Left ventricle myocardium inferior (tissue), 1 donor: ENCODE results near the gene CERS6. TPM values are rescaled to one million over a fixed set of nuclear protein-coding genes. Genes with fewer than 3 reads are reported as not detected.

ENCODE experiments used
- DNase-seq: peaks from one replicate; pipeline ENCODE4 v3.0.0-alpha.2; 2020
- H3K27ac ChIP-seq: fragments of 200-600 bp; replicated peaks from 2 replicates; pipeline ENCODE4 v1.8.0; 2021
- H3K27me3 ChIP-seq: fragments of 200-600 bp; 2 replicates; pipeline ENCODE4 v1.8.0; 2021; ENCODE audit warnings: low read depth
- H3K36me3 ChIP-seq: fragments of 200-600 bp; 2 replicates; pipeline ENCODE4 v1.8.0; 2021
- H3K4me1 ChIP-seq: fragments of 200-600 bp; 2 replicates; pipeline ENCODE4 v1.8.0; 2021
- H3K4me3 ChIP-seq: fragments of 200-600 bp; 2 replicates; pipeline ENCODE4 v1.8.0; 2021; ENCODE audit warnings: mild to moderate bottlenecking, moderate library complexity
- H3K9me3 ChIP-seq: fragments of 200-600 bp; replicated peaks from 2 replicates; pipeline ENCODE4 v1.8.0; 2021
- intact Hi-C: fragments of 100-400 bp; cut with micrococcal nuclease; formaldehyde crosslinking; loops from one replicate; pipeline ENCODE4 v1.11.0; 2022
- total RNA-seq: library from RNA; stranded (reverse); fragmentation: NEBNext Ultra II Directional; extraction: Animal tissue kit (Norgen Biotek cat#: 25700); gene quantifications from one replicate; pipeline ENCODE4 v1.2.1, GENCODE V29; 2021
- TF ChIP-seq, protein P1 (sequence below): fragments of 200-600 bp; IDR thresholded peaks from 2 replicates; pipeline ENCODE4 v1.8.0; 2021; ENCODE audit warnings: antibody characterized with exemption, mild to moderate bottlenecking, borderline replicate concordance
- donor health status: DM: no; HTN: yes; CAD: no; lungs with severe emphysema.

The CERS6 gene
- total RNA-seq, 1 donor from 2014 or later = 68.9 TPM

DNA sequence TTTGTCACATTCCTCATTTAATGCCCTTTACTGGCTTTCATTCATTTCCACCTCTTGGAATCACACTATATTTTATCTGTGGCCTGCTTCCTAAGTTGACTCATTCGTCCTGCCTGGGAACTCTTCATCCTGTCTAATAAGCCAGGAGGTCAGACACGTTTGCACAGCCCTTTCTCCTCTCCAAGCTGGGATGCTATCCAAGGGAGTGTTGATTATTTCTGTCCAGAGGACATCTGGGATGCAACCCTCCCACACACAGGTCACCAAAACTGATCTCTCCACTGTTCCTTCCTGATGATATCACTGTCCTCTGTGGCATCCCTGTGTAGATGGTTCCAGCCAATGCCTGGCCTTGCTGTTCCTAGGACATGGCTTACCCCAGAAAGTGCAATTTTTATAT is 266.5 kb downstream of the CERS6 start:
- peaks cover 22% of the 10 kb centered on the region for H3K4me1 ChIP-seq
- no peak for DNase-seq
- H3K36me3 ChIP-seq = no peaks in the 10 kb centered on the region
- H3K27me3 ChIP-seq = no peaks in the 10 kb centered on the region
- H3K4me3 ChIP-seq = no peak overlapping the region
- H3K9me3 ChIP-seq = no peaks in the 10 kb centered on the region
- intact Hi-C loops = no loop called here
- TF ChIP-seq, protein P1, sequence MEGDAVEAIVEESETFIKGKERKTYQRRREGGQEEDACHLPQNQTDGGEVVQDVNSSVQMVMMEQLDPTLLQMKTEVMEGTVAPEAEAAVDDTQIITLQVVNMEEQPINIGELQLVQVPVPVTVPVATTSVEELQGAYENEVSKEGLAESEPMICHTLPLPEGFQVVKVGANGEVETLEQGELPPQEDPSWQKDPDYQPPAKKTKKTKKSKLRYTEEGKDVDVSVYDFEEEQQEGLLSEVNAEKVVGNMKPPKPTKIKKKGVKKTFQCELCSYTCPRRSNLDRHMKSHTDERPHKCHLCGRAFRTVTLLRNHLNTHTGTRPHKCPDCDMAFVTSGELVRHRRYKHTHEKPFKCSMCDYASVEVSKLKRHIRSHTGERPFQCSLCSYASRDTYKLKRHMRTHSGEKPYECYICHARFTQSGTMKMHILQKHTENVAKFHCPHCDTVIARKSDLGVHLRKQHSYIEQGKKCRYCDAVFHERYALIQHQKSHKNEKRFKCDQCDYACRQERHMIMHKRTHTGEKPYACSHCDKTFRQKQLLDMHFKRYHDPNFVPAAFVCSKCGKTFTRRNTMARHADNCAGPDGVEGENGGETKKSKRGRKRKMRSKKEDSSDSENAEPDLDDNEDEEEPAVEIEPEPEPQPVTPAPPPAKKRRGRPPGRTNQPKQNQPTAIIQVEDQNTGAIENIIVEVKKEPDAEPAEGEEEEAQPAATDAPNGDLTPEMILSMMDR = no peak
- H3K27ac ChIP-seq = peak overlapping the region; percentile 70

DNA sequence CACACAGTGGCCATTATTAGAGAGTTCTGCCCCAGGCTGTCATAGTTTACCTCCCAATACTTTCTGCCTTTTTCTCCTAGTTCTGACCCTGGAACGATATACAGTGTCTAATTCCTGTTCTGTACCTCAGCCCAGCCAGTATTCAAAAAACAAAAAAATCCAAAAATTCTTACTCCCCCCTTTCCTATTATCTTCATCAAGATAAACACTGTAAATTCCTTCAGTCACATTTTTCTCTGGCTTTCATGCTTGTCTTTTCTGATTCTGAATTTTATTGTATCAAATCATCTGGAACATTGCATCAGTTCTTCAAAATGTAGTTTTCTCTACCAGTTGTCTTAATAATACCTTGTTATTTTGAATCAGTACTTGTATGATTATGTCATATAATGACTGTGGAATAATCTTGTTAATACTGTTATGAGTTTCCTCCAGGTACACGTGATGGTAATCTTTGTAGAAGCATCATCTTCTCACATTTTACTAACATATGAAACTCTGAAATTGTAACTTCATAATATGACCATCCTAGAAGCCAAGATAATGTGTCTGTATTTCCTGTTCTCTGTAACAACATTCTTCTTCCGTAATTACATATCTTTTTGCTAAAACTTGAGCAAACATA is 267.3 kb downstream of the CERS6 start:
- Histone ChIP-seq H3K9me3 (no peaks in the 10 kb centered on the region), H3K4me1 (peaks cover 22% of the 10 kb centered on the region), H3K27me3 (no peaks in the 10 kb centered on the region), H3K36me3 (no peaks in the 10 kb centered on the region), H3K27ac (peak overlapping the region; percentile 70), H3K4me3 (no peak overlapping the region)
- DNase-seq = no peak
- TF ChIP-seq, protein P1 = no peak
- intact Hi-C loops = no loop called here

DNA sequence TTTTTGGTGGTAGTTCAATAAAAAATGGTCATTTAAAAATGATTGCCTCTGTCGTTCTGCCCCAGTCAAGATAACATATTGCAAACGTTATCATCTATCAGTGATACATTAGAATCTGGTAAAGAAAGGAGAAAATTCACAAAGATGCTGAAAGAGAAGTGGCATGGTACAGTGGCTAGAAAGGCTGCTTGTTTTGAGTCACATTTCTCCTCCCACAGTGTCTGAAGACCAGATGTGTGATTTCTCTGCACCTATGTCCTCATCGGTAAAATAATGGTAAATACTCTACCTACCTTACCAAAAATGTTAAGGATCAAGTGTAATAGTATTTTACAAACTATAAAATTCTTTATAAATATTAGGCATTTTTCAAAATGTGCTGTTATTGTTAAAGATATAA is 270.3 kb downstream of the CERS6 start:
- intact Hi-C loops = no loop called here
- TF ChIP-seq, protein P1 = no peak
- Histone ChIP-seq H3K4me3 (no peak overlapping the region), H3K9me3 (no peaks in the 10 kb centered on the region), H3K4me1 (peaks cover 43% of the 10 kb centered on the region), H3K36me3 (no peaks in the 10 kb centered on the region), H3K27ac (no peak overlapping the region), H3K27me3 (no peaks in the 10 kb centered on the region)
- no peak for DNase-seq

DNA sequence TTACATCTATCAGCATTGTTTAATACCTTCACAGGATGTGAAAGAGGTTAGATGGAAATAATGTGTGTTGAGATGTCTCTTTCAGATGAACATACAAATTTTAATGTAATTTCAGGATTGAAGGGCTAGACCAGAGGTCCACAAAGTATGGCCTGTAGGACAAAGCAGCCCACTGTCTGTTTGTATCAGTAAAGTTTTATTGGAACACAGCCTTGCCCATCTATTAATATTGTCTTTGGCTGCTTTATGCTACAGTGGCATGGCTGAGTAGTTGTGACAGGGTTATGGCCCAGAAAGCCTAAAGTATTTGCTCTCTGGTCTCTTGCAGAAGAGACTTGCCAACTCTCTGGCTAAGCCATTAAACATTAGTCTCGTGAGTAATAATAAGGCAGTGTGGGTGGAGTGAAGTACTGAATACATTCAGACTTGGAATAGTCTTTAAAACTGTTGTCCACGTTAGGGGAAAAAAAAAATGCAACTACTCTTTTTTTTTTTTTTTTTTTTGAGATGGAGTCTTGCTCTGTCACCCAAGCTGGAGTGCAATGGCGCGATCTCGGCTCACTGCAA is 271.9 kb downstream of the CERS6 start:
- intact Hi-C loops = no loop called here
- H3K9me3 ChIP-seq = no peaks in the 10 kb centered on the region
- H3K36me3 ChIP-seq = no peaks in the 10 kb centered on the region
- H3K4me3 ChIP-seq = no peak overlapping the region
- TF ChIP-seq, protein P1 = no peak
- H3K27me3 ChIP-seq = no peaks in the 10 kb centered on the region
- no peak overlapping the region for H3K27ac ChIP-seq
- peaks cover 42% of the 10 kb centered on the region for H3K4me1 ChIP-seq
- DNase-seq = no peak

DNA sequence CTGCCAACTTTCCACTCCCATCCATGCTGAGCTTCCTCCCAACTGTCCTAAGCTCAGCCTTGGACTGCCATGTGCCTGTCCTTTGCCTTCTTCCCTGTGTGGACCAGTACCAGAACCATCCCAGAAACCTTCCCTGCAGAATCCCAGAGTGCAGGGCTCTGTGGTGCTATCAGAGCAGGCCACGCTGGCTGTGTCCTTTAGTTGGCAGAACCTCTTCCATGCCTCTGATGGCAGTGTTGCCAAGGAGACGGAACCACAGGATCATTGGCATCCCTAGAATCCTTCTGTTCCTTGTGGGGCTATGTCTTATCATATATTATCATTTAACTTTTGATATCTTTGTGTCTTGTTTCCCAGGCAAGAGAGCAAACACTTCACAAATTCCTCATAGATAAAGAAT is 273.4 kb downstream of the CERS6 start:
- no peaks in the 10 kb centered on the region for H3K27me3 ChIP-seq
- no peaks in the 10 kb centered on the region for H3K9me3 ChIP-seq
- no peak for DNase-seq
- H3K36me3 ChIP-seq = no peaks in the 10 kb centered on the region
- peak overlapping the region; percentile 57 for H3K27ac ChIP-seq
- TF ChIP-seq, protein P1 = no peak
- peaks cover 44% of the 10 kb centered on the region for H3K4me1 ChIP-seq
- intact Hi-C loops = no loop called here
- H3K4me3 ChIP-seq = no peak overlapping the region
